K562 (cell line): ENCODE data around the gene USP24. TPM values are rescaled to one million over a fixed set of nuclear protein-coding genes. Genes with fewer than 3 reads are reported as not detected.

Experiments
- ATAC-seq: fragments of 200-7000 bp; cut with Tn5 transposase; 3 replicates; pipeline ENCODE4 v1.9.1; 2020; ENCODE audit warnings: moderate library complexity
- BruUV-seq: library from RNA; stranded (reverse); fragments of 400-500 nt; replicated peaks from 2 replicates; lab custom pipeline; 2021; lab: Mats Ljungman, UMichigan
- CTCF ChIA-PET: fragments of 300-600 bp; formaldehyde crosslinking; extraction: SDS; loops from one replicate; lab custom pipeline; 2021; ENCODE audit warnings: low intra/inter-chr PET ratio; lab: Yijun Ruan, JAX
- POLR2A ChIA-PET: fragments of 300-600, 350-650 bp; sonication (Branson Sonifier 250); formaldehyde crosslinking; extraction: SDS; loops from one replicate; lab custom pipeline; 2021; ENCODE audit warnings: antibody characterized with exemption, inconsistent platforms; lab: Yijun Ruan, JAX
- DNase-seq, 4 experiments: peaks; one replicate each; pipeline versions ENCODE4 v3.0.0 to v3.0.0-alpha.2; 2011 to 2018; ENCODE audit warnings: low spot score in 3 of 4, mixed read lengths in 3 of 4; ENCODE audit errors: extremely low read depth in 1 of 4
- FAIRE-seq: peaks from 2 replicates; lab custom pipeline; 2011; peaks lifted over from hg19 to GRCh38; lab: Jason Lieb, UNC
- H2AFZ ChIP-seq: 2 replicates; pipeline ENCODE4 v1.6.0; 2011; ENCODE audit warnings: low read depth, low read length, control low read depth, inconsistent platforms
- H3K27ac ChIP-seq: fragments of 200-600 bp; 3 replicates; pipeline ENCODE4 v1.8.0; 2011; ENCODE audit warnings: low read depth, mild to moderate bottlenecking, control low read depth, inconsistent platforms, low read length, moderate library complexity, mixed read lengths; ENCODE audit errors: extremely low read depth
- H3K27me3 ChIP-seq, 2 experiments: fragments of 300-600 bp in 1 of 2; 2 replicates in 1 of 2; 3 replicates in 1 of 2; pipeline versions ENCODE4 v1.6.0 to v1.8.0; 2011; ENCODE audit warnings: inconsistent platforms in 2 of 2, low read length in 2 of 2, mild to moderate bottlenecking in 1 of 2, mixed read lengths in 1 of 2, moderate library complexity in 1 of 2; ENCODE audit not compliant: control insufficient read depth in 2 of 2, insufficient read depth in 2 of 2
- H3K36me3 ChIP-seq: fragments of 300-600 bp; 3 replicates; pipeline ENCODE4 v1.8.0; 2011; ENCODE audit warnings: mild to moderate bottlenecking, low read length, inconsistent platforms; ENCODE audit not compliant: control insufficient read depth, insufficient read depth
- H3K4me1 ChIP-seq, 2 experiments: fragments of 200-600 bp in 1 of 2; replicated peaks in 1 of 2; 2 replicates in 1 of 2; 3 replicates in 1 of 2; pipeline versions ENCODE4 v1.5.1 to v1.8.0; 2011; ENCODE audit warnings: inconsistent platforms in 2 of 2, low read length in 2 of 2, mild to moderate bottlenecking in 1 of 2, mixed read lengths in 1 of 2, moderate library complexity in 1 of 2; ENCODE audit not compliant: control insufficient read depth in 2 of 2, insufficient read depth in 2 of 2
- H3K4me2 ChIP-seq: 2 replicates; pipeline ENCODE4 v1.6.1; 2011; ENCODE audit warnings: low read length, control low read depth, inconsistent platforms, mixed read lengths; ENCODE audit not compliant: insufficient read depth
- H3K4me3 ChIP-seq: fragments of 200-600 bp; sonication (generic), shearing (Covaris generic); 2 replicates; pipeline ENCODE4 v1.5.1; 2016; ENCODE audit warnings: control low read depth, inconsistent platforms
- H3K79me2 ChIP-seq: fragments of 200-600 bp; 3 replicates; pipeline ENCODE4 v1.8.0; 2011; ENCODE audit warnings: low read length, inconsistent platforms; ENCODE audit not compliant: control insufficient read depth, insufficient read depth
- H3K9ac ChIP-seq, 2 experiments: 2 replicates each; pipeline versions ENCODE4 v1.6.0 to v1.6.1; 2011; ENCODE audit warnings: low read depth in 2 of 2, low read length in 2 of 2, control low read depth in 1 of 2, inconsistent platforms in 1 of 2, mild to moderate bottlenecking in 1 of 2, mixed read lengths in 1 of 2; ENCODE audit not compliant: insufficient read depth in 1 of 2
- H3K9me1 ChIP-seq: one replicate; pipeline ENCODE4 v1.6.0; 2011; ENCODE audit warnings: inconsistent platforms, mild to moderate bottlenecking, low read length, moderate library complexity; ENCODE audit not compliant: control insufficient read depth, insufficient read depth
- H3K9me3 ChIP-seq: replicated peaks from 2 replicates; pipeline ENCODE4 v1.5.1; 2011; ENCODE audit warnings: low read depth, low read length, inconsistent platforms; ENCODE audit not compliant: control insufficient read depth, insufficient read depth
- H4K20me1 ChIP-seq: replicated peaks from 2 replicates; pipeline ENCODE4 v1.6.1; 2011; ENCODE audit warnings: low read length, inconsistent platforms, mixed read lengths; ENCODE audit not compliant: control insufficient read depth, insufficient read depth
- BACH1 ChIP-seq: fragments of 200-800 bp; sonication (Bioruptor generic); IDR thresholded peaks from 2 replicates; pipeline ENCODE4 v1.6.1; 2016; ENCODE audit warnings: missing genetic modification characterization, missing compliant biosample characterization
- ELF4 ChIP-seq: fragments of 450-650 bp; formaldehyde crosslinking; IDR thresholded peaks from 2 replicates; pipeline ENCODE4 v1.4.0; 2022; ENCODE audit warnings: missing genetic modification characterization
- EP300 ChIP-seq: IDR thresholded peaks from 2 replicates; pipeline ENCODE4 v1.6.1; 2012; ENCODE audit warnings: low read length, improper control_type of control experiment
- GATAD2A ChIP-seq: fragments of 450-650 bp; IDR thresholded peaks from 2 replicates; pipeline ENCODE4 v1.6.1; 2017
- HSF4 ChIP-seq: fragments of 250-450 bp; sonication (Bioruptor Pico); IDR thresholded peaks from 2 replicates; pipeline ENCODE4 v2.1.2; 2022; ENCODE audit warnings: mild to moderate bottlenecking, moderate library complexity, borderline replicate concordance
- MAFG ChIP-seq: fragments of 450-650 bp; conservative IDR thresholded peaks from 2 replicates; pipeline ENCODE4 v1.6.1; 2016; ENCODE audit warnings: missing genetic modification characterization, missing compliant biosample characterization
- MYBL2 ChIP-seq, 2 experiments: fragments of 450-650 bp in 1 of 2; sonication (generic) in 1 of 2; formaldehyde crosslinking in 1 of 2; IDR thresholded peaks; 2 replicates each; pipeline versions ENCODE4 v1.6.1 to v1.8.1; 2017 to 2022; ENCODE audit warnings: borderline replicate concordance in 1 of 2, inconsistent platforms in 1 of 2, low read depth in 1 of 2, mild to moderate bottlenecking in 1 of 2, missing genetic modification reagents in 1 of 2, moderate library complexity in 1 of 2
- PTTG1 ChIP-seq: fragments of 450-650 bp; IDR thresholded peaks from 2 replicates; pipeline ENCODE4 v1.6.1; 2016; ENCODE audit warnings: low read depth, mild to moderate bottlenecking, missing genetic modification characterization, missing compliant biosample characterization
- TAF1 ChIP-seq: IDR thresholded peaks from 2 replicates; pipeline ENCODE4 v1.6.1; 2011; ENCODE audit warnings: mild to moderate bottlenecking, low read length, moderate library complexity; ENCODE audit not compliant: insufficient read depth, control insufficient read depth, severe bottlenecking; ENCODE audit errors: extremely low read depth
- ZC3H11A ChIP-seq: IDR thresholded peaks from 2 replicates; pipeline ENCODE4 v1.6.1; 2012; ENCODE audit warnings: low read depth, low read length, improper control_type of control experiment
- ZNF316 ChIP-seq: fragments of 450-650 bp; IDR thresholded peaks from 2 replicates; pipeline ENCODE4 v1.6.1; 2016
- WGBS: fragments of 100-300 bp; shearing (Covaris generic); methylation state at CpG from one replicate; pipeline ENCODE4 v1.1.6; 2016; ENCODE audit warnings: low coverage, mixed read lengths; ENCODE audit not compliant: insufficient coverage; ENCODE audit errors: missing lambda C conversion rate; 5-methylcytosine and 5-hydroxymethylcytosine counted together
- in situ Hi-C: fragments of 300-500 bp; cut with MboI; formaldehyde crosslinking; loops from 4 replicates; pipeline ENCODE4 v1.15.0; 2018; ENCODE audit warnings: inconsistent platforms, mixed read lengths
- intact Hi-C: fragments of 100-400 bp; cut with micrococcal nuclease; formaldehyde crosslinking; loops from 2 replicates; pipeline ENCODE4 v1.14.2; 2022
- polyA plus RNA-seq, 8 experiments: library from polyadenylated mRNA; depleted of rRNA in 4 of 8; stranded (reverse) in 5 of 8; unstranded in 3 of 8; fragments of >200 nt; fragmentation: Nextera tagmentation in 2 of 8; fragmentation: Illumina TruSeq in 1 of 8; extraction: Ambion mirVana in 2 of 8; extraction: Trizol in 1 of 8; gene quantifications; 2 replicates each; pipeline versions ENCODE4 v1.2.1 to v1.2.3, GENCODE V29; 2011 to 2014; ENCODE audit warnings: inconsistent platforms in 1 of 8, missing spikeins in 1 of 8
- total RNA-seq, 7 experiments: library from RNA; depleted of rRNA in 6 of 7; stranded (reverse); fragments of >200 nt in 6 of 7; fragmentation: Illumina TruSeq in 2 of 7; extraction: Trizol in 2 of 7; gene quantifications; 2 replicates each; pipeline versions ENCODE4 v1.2.1 to v1.2.3, GENCODE V29; 2011 to 2021; ENCODE audit warnings: low replicate concordance in 1 of 7
- TF ChIP-seq, protein P1 (sequence below): sonication (generic); formaldehyde crosslinking; IDR thresholded peaks from 2 replicates; pipeline ENCODE4 v1.8.1; 2023; ENCODE audit warnings: mild to moderate bottlenecking, missing genetic modification reagents
- TF ChIP-seq, protein P2 (sequence below): fragments of 250-450 bp; sonication (Bioruptor Pico); IDR thresholded peaks from 2 replicates; pipeline ENCODE4 v1.8.0; 2022; ENCODE audit warnings: inconsistent platforms
- TF ChIP-seq, protein P3 (sequence below): sonication (generic); formaldehyde crosslinking; IDR thresholded peaks from 2 replicates; pipeline ENCODE4 v1.8.0; 2022; ENCODE audit warnings: missing genetic modification reagents, mild to moderate bottlenecking, moderate library complexity, borderline replicate concordance
- TF ChIP-seq, protein P4 (sequence below): fragments of 200-800 bp; sonication (Bioruptor generic); IDR thresholded peaks from 2 replicates; pipeline ENCODE4 v1.6.1; 2017; ENCODE audit warnings: missing genetic modification characterization, missing compliant biosample characterization

USP24 gene
- total and polyA plus RNA-seq, 9 of the 15 experiments (the other 6 are each of a cell fraction or from before 2014, with no cell fraction given): 7.7 to 62.6 (median 36.8) TPM

DNA sequence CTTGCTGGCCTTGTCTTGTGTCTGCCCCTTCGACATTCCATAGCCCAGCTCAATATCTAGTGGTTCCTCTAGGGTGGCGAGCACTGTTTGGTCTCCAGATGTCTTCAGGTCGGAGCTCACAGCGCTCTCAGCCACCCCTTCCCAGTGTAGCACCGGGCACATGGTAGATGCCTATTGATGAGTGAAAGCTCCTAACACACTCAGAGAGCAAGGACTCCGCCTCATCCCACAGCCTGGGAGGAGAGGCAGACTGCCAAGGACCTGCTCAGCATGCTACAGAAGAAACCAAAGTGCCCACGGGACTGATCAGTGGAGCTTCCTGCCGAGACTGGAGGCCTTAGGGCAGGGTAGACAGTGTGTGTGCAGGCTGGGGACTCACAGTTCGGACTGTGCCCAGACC lies 164.9 kb downstream of the USP24 start (continued):
- TF ChIP-seq BACH1 (tag): no peak

DNA sequence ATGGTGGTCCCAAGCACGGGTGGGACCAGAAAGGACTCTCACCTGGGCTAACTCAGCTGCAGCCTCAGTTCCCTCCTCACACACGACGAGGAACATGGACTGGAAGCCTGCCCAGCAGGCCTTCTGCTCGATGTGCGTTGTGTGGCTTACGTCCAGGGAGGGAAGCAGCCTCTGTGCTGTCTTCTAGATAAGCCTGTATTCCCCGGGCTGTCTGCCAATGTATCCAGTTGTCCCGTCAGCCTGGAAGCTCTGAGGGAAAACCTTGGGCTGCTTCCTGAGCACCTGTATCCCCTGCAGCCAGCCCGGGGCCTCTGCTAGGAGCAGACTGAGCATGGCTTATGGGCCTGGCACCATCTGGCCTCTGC lies 165.3 kb downstream of the USP24 start:
- in situ Hi-C loops: no loop called here
- Histone ChIP-seq H3K27me3 (no peaks in the 10 kb centered on the region), H3K9me3 (no peaks in the 10 kb centered on the region), H3K4me2 (no peak overlapping the region), H4K20me1 (peaks cover 5% of the 10 kb centered on the region; the same call in 1 of the 2 replicates), H2AFZ (no peak overlapping the region), H3K79me2 (peaks cover 29% of the 10 kb centered on the region; the same call in 2 of the 3 replicates), H3K9ac (peak overlapping the region in 1 of 2 experiments; percentile 76; a peak in 2 of 4 replicates), H3K9me1 (no peaks in the 10 kb centered on the region), H3K27ac (no peak overlapping the region), H3K4me3 (no peak overlapping the region), H3K4me1 (peaks cover 0 to 5% of the 10 kb centered on the region in 2 experiments; a peak in 2 of 5 replicates), H3K36me3 (peaks cover 95% of the 10 kb centered on the region; the same call in 2 of the 3 replicates)
- no peak for ATAC-seq
- 68% methylated on average over 9 of the region's 9 CpGs for WGBS
- no TSS peak for BruUV-seq
- CTCF ChIA-PET: interaction anchor here (0.6 kb wide), 1 partner anchor 31 kb away, joined by 3 read pairs; no protein-coding TSS in a partner anchor
- no peak for DNase-seq
- POLR2A ChIA-PET: interaction anchor here (1.0 to 4.1 kb wide), 4 partner anchors 10 to 105 kb away, joined by 3 to 24 read pairs (median 5); no protein-coding TSS in a partner anchor
- no peak for FAIRE-seq
- intact Hi-C loops: no loop called here
- TF ChIP-seq, protein P1, sequence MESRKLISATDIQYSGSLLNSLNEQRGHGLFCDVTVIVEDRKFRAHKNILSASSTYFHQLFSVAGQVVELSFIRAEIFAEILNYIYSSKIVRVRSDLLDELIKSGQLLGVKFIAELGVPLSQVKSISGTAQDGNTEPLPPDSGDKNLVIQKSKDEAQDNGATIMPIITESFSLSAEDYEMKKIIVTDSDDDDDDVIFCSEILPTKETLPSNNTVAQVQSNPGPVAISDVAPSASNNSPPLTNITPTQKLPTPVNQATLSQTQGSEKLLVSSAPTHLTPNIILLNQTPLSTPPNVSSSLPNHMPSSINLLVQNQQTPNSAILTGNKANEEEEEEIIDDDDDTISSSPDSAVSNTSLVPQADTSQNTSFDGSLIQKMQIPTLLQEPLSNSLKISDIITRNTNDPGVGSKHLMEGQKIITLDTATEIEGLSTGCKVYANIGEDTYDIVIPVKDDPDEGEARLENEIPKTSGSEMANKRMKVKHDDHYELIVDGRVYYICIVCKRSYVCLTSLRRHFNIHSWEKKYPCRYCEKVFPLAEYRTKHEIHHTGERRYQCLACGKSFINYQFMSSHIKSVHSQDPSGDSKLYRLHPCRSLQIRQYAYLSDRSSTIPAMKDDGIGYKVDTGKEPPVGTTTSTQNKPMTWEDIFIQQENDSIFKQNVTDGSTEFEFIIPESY (CRISPR knock-in tag): no peak
- TF ChIP-seq, protein P2, sequence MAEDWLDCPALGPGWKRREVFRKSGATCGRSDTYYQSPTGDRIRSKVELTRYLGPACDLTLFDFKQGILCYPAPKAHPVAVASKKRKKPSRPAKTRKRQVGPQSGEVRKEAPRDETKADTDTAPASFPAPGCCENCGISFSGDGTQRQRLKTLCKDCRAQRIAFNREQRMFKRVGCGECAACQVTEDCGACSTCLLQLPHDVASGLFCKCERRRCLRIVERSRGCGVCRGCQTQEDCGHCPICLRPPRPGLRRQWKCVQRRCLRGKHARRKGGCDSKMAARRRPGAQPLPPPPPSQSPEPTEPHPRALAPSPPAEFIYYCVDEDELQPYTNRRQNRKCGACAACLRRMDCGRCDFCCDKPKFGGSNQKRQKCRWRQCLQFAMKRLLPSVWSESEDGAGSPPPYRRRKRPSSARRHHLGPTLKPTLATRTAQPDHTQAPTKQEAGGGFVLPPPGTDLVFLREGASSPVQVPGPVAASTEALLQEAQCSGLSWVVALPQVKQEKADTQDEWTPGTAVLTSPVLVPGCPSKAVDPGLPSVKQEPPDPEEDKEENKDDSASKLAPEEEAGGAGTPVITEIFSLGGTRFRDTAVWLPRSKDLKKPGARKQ (CRISPR knock-in tag): no peak
- TF ChIP-seq, protein P3, sequence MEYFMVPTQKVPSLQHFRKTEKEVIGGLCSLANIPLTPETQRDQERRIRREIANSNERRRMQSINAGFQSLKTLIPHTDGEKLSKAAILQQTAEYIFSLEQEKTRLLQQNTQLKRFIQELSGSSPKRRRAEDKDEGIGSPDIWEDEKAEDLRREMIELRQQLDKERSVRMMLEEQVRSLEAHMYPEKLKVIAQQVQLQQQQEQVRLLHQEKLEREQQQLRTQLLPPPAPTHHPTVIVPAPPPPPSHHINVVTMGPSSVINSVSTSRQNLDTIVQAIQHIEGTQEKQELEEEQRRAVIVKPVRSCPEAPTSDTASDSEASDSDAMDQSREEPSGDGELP (CRISPR knock-in tag): no peak
- TF ChIP-seq ZNF316 (no peak), ZC3H11A (no peak), ELF4 (CRISPR knock-in tag) (no peak), PTTG1 (tag) (no peak), TAF1 (no peak), HSF4 (CRISPR knock-in tag) (no peak), GATAD2A (no peak), EP300 (no peak), MAFG (tag) (no peak), MYBL2 (IDR thresholded peaks at IDR 0.05; ENCODE audit: low read depth) (no peak), MYBL2 (CRISPR knock-in tag; IDR thresholded peaks at IDR 0.05; ENCODE audit: borderline replicate concordance) (no peak)
- TF ChIP-seq, protein P4, sequence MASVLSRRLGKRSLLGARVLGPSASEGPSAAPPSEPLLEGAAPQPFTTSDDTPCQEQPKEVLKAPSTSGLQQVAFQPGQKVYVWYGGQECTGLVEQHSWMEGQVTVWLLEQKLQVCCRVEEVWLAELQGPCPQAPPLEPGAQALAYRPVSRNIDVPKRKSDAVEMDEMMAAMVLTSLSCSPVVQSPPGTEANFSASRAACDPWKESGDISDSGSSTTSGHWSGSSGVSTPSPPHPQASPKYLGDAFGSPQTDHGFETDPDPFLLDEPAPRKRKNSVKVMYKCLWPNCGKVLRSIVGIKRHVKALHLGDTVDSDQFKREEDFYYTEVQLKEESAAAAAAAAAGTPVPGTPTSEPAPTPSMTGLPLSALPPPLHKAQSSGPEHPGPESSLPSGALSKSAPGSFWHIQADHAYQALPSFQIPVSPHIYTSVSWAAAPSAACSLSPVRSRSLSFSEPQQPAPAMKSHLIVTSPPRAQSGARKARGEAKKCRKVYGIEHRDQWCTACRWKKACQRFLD: no peak
